Mucosa of gallbladder (tissue), 1 donor: Measurements from ENCODE around the gene NR4A3. TPM values are rescaled to one million over a fixed set of nuclear protein-coding genes. Genes with fewer than 3 reads are reported as not detected.
"Not testable (repeated sequence)": the region's sequence is repeated elsewhere in the genome, so short reads cannot be mapped to it uniquely, and the experiment has no call there.

Experiments
- DNase-seq: peaks from one replicate; pipeline ENCODE4 v3.0.0-alpha.2; 2020; ENCODE audit warnings: low spot score
- total RNA-seq: library from RNA; stranded (reverse); gene quantifications from one replicate; pipeline ENCODE4 v1.2.1, GENCODE V29; 2021
- donor health status: DM: no; HTN: no; CAD: no.

Gene NR4A3
- total RNA-seq, 1 donor from 2014 or later: 7.5 TPM

DNA sequence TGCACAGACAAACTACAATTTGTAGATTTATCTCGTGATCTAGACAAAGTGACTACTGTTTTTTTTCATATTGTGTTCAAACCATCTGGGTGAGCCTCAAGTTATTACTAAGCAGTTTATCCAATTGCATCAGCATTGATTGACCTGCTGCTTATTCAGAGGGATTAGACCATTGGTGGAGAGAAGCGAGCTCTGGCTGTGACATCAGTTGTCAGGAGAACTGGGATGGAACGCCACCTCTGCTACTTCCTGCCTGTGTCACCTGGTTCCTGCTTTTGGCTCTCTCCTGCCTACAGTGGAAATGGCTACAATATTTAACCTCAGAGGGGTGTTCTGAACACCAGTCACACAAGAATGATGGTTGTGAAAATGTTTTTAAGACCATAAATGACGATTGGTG, 12.1 kb downstream of the NR4A3 start:
- DNase-seq: no peak

- no peak for DNase-seq
These were observed 12.8 kb downstream of the NR4A3 start for GRCh38 chr9:99834474-99834873.

- no peak for DNase-seq
These were observed 13.5 kb downstream of the NR4A3 start for GRCh38 chr9:99835142-99835541.

DNA sequence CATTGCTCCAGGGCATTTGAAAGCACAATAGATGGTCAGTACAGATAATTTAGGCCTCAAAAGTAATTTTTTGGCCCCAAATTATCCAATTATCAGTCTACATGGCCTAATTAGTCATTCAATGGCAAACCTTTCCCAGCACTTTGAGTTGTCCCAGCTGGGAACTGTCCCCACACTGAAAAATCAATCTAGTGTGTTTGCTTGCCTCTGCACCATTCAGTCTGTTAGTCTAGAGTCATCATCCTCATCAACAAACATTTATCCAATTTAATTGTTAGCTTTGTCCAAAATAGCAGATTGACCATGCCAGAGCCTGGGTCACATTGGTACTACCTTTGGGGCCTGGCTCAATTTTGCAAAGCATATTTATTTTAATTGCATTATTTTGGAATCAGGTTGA, 13.9 kb downstream of the NR4A3 start:
- no peak for DNase-seq

DNA sequence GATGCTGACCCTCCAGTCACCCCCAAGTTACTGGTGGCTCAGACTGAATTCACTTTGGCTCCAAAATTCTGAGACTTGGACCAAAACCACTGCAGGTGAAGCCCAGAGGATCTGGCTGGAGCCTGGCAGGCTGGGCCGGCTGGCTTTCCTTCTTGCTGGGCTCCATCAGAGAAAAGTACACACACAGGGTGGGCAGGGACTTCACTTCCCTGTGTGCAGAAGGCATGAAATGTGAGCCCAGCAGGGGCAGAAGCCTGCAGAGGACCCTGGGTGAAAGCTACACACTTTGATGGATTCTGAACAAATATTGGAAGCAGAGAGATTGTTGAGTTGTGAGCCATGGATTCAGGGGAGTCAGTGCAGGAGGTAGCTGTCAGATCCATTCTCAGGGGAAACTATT, 18.4 kb downstream of the NR4A3 start:
- DNase-seq: no peak

- DNase-seq: no peak
These were observed 23.4 kb downstream of the NR4A3 start for GRCh38 chr9:99845063-99845462.

- DNase-seq: no peak
These were observed 26.8 kb downstream of the NR4A3 start for GRCh38 chr9:99848447-99848846.

GRCh38 chr9:99850736-99851499, 29.2 kb downstream of the NR4A3 start:
- no peak for DNase-seq

DNA sequence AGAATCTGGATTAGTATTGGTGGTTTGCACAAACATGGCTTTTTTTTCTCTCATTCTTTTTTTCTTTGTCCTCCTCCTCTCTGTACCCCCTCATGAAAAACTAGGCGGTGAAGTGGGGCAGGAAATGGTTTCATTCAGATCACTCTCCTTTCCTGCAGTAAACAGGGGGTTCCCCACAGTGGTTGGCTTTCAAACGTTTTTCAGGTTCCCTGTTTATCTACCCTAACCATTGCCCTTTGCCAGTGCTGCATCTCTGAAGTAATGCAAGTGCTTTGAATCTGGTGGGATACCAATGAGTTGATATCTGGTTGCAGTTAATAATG, 29.8 kb downstream of the NR4A3 start:
- DNase-seq: no peak

GRCh38 chr9:99852617-99853016, 30.9 kb downstream of the NR4A3 start:
- DNase-seq: no peak

DNA sequence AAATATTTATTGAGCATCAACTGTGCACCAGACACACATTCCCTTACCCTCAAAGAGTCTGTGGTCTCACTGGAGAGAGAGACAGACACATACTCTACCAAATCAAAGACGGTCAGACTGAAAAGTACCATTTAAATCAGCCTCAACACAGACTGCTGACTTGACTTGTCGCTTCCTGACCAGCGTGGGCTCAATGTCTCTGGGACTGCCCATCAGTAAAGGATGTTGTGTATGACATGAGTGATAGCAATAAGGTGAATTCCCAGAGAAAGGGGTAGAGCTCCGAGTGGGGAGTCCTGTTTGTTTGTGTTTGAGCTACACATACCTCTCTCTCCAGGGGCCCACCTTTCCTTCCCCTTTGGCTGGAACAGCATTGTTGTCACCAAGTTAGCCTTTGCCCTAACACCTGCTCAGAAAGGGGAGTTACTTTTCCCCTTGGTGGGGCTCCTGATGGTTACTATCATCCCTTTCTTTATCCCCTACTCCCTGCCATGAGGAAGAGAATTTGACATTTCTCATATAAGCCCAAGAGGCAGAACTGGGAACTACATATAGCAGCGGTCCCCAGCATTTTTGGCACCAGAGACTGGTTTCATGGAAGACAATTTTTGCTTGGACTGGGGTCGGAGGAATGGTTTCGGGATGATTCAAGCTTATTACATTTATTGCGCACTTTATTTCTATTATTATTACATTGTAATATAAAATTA, 33.9 kb downstream of the NR4A3 start:
- DNase-seq: no peak

- DNase-seq: not testable (repeated sequence)
These were observed 35.9 kb downstream of the NR4A3 start for GRCh38 chr9:99857576-99857975.

DNA sequence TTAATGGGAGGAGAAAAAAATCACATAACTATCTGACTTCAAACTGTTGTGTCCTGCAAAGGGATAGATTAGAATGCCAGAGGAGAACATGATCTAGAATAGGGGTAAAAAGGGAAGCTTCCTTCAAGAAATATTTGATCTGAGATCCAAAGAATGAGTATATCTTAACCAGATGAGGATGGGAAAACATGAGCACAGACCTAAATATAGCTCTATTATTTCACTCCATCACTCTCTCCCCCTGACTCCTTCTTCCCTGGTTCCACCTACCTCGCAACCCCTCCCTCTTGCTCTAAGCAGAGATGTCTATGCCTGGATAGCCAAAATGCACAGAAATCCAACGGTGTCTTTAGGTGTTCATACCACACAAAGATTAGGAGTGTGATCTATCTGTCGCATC, 36.4 kb downstream of the NR4A3 start:
- no peak for DNase-seq

GRCh38 chr9:99859243-99859980, 37.7 kb downstream of the NR4A3 start:
- no peak for DNase-seq

DNA sequence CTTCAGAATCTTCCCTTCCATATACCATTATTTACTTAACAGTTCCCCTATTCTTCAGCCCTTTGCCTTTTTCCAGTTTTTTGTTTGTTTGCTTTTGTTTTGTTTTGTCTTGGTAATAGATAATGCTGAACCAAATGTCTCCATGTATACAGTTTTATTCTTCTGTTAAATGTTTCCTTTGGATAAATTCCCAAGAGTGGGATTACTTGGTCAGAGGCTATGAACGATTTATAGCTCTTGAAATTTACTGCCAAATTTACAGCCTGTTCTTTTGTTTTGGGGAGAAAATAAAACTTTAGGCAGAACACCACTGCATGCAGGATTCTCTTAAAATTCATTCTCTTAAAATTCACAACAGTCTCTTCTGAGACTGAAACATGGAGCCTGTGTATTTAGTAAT, 38.6 kb downstream of the NR4A3 start:
- no peak for DNase-seq

DNA sequence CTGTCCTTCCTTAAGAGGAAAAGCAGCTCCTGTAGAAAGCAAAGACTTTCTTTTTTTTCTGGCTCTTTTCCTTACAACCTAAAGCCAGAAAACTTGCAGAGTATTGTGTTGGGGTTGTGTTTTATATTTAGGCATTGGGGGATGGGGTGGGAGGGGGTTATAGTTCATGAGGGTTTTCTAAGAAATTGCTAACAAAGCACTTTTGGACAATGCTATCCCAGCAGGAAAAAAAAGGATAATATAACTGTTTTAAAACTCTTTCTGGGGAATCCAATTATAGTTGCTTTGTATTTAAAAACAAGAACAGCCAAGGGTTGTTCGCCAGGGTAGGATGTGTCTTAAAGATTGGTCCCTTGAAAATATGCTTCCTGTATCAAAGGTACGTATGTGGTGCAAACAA, 42.3 kb downstream of the NR4A3 start:
- DNase-seq: no peak

GRCh38 chr9:99866398-99866797, 44.7 kb downstream of the NR4A3 start:
- no peak for DNase-seq

- no peak for DNase-seq
These were observed 45.9 kb downstream of the NR4A3 start for GRCh38 chr9:99867536-99867935.

DNA sequence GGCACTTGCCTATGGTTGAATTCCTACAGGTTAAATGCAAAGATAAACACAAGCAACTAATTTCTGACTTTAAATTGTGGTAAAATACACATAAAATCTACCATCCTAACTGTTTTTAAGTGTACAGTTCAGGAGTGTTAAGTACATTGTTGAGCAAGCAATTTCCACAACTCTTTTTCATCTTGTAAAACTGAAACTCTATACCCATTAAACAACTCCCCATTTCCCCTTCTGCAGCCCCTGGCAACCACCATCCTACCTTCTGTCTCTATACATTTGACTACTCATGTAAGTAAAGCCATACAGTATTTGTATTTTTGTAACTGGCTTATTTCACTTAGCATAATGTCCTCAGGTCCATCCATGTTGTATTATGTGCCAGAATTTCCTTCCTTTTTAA, 46.3 kb downstream of the NR4A3 start:
- DNase-seq: no peak

DNA sequence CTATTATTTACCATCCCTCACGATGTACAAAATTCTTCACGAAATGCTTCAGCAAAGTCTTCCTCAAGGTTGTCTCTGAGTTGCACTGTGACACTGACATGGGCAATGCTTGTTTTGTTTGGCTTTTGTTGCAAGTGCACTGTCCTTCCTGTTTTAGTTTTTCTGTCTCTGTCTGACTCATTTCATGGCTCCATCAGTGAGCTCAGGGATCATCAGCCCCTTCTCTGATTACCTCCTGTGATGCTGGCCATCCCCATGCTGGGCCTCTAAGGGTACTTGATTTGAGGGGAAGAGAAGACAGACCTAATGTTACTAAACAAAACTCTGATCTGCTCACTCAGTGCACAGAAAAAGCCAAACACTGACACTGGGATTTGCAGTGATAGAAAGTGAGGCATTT, 47.2 kb downstream of the NR4A3 start:
- no peak for DNase-seq

DNA sequence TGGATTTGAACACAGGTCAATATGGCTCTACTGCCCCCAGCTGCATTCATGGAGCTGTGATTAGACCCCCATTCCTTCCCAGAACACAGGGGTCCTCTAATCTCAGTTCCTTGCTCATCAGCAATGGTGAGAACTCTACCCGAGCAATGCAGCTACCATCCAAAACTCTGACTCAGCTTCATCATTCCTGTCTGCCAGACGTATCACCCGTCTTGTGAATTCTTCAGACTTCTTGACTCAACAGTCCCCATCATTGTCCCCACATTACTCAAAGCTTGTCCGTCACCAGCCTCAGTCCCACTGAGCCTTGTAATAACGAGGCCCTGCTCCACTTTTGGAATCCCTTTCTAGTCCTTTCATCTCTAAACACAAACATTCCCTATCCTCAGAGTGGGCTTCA, 48.4 kb downstream of the NR4A3 start:
- DNase-seq: no peak

GRCh38 chr9:99873531-99873930, 51.8 kb downstream of the NR4A3 start:
- no peak for DNase-seq
